ENCODE data around the gene COL18A1.

DNA sequence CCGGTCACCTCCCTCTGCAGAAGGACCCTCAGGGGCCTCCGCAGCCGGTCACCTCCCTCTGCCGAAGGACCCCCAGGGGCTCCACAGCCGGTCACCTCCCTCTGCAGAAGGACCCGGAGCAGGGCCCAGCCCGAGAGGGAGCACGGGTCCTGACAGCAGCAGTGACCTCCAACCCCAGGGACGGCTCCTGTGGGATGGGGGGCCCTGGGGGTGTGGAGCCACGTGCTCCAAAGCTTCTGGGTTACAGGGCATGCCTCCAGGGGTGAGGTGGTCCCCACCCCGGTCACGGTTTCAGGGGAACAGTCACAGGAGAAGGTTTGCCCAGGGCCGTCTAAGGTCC lies 97.0 kb downstream of the COL18A1 start:
- TF ChIP-seq, protein P1, sequence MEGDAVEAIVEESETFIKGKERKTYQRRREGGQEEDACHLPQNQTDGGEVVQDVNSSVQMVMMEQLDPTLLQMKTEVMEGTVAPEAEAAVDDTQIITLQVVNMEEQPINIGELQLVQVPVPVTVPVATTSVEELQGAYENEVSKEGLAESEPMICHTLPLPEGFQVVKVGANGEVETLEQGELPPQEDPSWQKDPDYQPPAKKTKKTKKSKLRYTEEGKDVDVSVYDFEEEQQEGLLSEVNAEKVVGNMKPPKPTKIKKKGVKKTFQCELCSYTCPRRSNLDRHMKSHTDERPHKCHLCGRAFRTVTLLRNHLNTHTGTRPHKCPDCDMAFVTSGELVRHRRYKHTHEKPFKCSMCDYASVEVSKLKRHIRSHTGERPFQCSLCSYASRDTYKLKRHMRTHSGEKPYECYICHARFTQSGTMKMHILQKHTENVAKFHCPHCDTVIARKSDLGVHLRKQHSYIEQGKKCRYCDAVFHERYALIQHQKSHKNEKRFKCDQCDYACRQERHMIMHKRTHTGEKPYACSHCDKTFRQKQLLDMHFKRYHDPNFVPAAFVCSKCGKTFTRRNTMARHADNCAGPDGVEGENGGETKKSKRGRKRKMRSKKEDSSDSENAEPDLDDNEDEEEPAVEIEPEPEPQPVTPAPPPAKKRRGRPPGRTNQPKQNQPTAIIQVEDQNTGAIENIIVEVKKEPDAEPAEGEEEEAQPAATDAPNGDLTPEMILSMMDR (IDR thresholded peaks at IDR 0.05 in 8 of 11, conservative IDR thresholded peaks at IDR 0.05 in 3 of 11): no peak
- no peak for TF ChIP-seq POLR2AphosphoS5 (IDR thresholded peaks at IDR 0.05)
- no peak for TF ChIP-seq POLR2A (IDR thresholded peaks at IDR 0.05)

All from spleen (tissue), 7 donors.